HepG2 (cell line): ENCODE results near the gene PGAP3. TPM values are rescaled to one million over a fixed set of nuclear protein-coding genes. Genes with fewer than 3 reads are reported as not detected.
A peak's percentile ranks its signal among the peaks of the same experiment; 100 is the strongest.

Experiments
- CHCHD3 ChIP-seq: sonication (generic); formaldehyde crosslinking; IDR thresholded peaks from 2 replicates; pipeline ENCODE4 v1.8.0; 2022; ENCODE audit warnings: mild to moderate bottlenecking, missing genetic modification reagents, moderate library complexity
- HNRNPL ChIP-seq: fragments of 200-400 bp; formaldehyde crosslinking; IDR thresholded peaks from 2 replicates; pipeline ENCODE4 v1.6.1; 2017; ENCODE audit warnings: mild to moderate bottlenecking, low read depth, low read length
- STAG1 ChIP-seq: sonication (generic); formaldehyde crosslinking; IDR thresholded peaks from 2 replicates; pipeline ENCODE4 v1.4.0; 2020; ENCODE audit warnings: missing genetic modification reagents
- ZNF235 ChIP-seq: sonication (generic); formaldehyde crosslinking; IDR thresholded peaks from 2 replicates; pipeline ENCODE4 v1.8.1; 2023; ENCODE audit warnings: mild to moderate bottlenecking, missing genetic modification reagents, borderline replicate concordance
- ZNF589 ChIP-seq: sonication (generic); formaldehyde crosslinking; conservative IDR thresholded peaks from 2 replicates; pipeline ENCODE4 v1.8.0; 2022; ENCODE audit warnings: mild to moderate bottlenecking, moderate library complexity, missing genetic modification reagents
- polyA plus RNA-seq, 8 experiments: library from polyadenylated mRNA; depleted of rRNA in 3 of 8; stranded (reverse) in 7 of 8; unstranded in 1 of 8; fragments of >200 nt; fragmentation: Illumina TruSeq in 4 of 8; extraction: Trizol in 4 of 8; gene quantifications; 2 replicates each; pipeline versions ENCODE4 v1.2.1 to v1.2.3, GENCODE V29; 2011 to 2016; ENCODE audit warnings: low read depth in 4 of 8, missing spikeins in 1 of 8, mixed read lengths in 1 of 8; ENCODE audit not compliant: insufficient read depth in 1 of 8
- total RNA-seq, 5 experiments: library from RNA; depleted of rRNA; stranded (reverse); fragments of >200 nt; fragmentation: Illumina TruSeq; extraction: Trizol; gene quantifications; 2 replicates each; pipeline ENCODE4 v1.2.3, GENCODE V29; 2016; ENCODE audit warnings: low read depth in 1 of 5
- TF ChIP-seq, protein P1 (sequence below): sonication (generic); formaldehyde crosslinking; IDR thresholded peaks from 2 replicates; pipeline ENCODE4 v1.5.0; 2020; ENCODE audit warnings: mild to moderate bottlenecking, missing genetic modification reagents, moderate library complexity
- TF ChIP-seq, protein P2 (sequence below): sonication (generic); formaldehyde crosslinking; IDR thresholded peaks from 2 replicates; pipeline ENCODE4 v1.9.0; 2022; ENCODE audit warnings: low read depth, missing genetic modification reagents

Gene PGAP3
- total and polyA plus RNA-seq, 2 of the 13 experiments (the other 11 are each of a cell fraction or from before 2014, with no cell fraction given) = 11.9 to 14.6 TPM

DNA sequence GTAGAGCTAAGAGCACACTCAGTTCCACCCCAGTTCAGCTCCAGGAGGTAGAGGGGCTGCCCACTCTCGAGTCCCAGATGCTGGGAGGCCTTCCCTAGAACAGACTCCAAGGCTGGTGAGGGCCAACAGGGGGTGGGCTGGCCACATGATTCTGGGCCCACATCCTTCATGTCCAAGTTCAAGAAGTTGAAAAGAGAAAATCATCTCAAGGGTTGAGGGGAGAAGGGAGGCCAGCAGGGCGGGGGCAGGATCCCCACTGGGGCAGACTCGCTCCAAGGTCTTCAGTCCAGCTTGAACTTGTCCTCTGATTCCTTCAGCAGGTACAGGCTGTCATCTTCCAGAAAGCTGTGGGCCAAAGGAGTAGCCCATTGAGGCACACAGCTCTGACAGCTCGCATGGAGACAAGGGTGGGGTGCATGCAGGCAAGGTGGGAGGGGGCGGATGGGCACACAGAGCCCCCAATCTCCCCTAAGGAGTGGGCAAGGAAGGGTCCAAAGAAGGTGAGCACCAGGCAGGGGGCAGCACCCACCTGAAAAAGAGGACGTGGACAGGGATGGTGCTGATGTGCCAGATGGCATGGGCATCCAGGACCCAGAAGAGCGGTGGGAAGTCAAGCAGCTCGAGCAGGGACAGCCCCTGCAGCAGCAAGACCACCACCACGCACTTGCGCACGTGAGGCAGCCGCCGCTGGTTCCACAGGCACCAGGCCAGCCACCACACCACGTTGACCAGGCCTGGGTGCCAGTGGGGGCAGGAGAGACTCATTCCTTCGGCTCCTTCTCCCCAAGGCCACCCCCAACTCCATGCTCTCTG is 15.1 kb downstream of the PGAP3 start (continued):
- TF ChIP-seq, protein P1, sequence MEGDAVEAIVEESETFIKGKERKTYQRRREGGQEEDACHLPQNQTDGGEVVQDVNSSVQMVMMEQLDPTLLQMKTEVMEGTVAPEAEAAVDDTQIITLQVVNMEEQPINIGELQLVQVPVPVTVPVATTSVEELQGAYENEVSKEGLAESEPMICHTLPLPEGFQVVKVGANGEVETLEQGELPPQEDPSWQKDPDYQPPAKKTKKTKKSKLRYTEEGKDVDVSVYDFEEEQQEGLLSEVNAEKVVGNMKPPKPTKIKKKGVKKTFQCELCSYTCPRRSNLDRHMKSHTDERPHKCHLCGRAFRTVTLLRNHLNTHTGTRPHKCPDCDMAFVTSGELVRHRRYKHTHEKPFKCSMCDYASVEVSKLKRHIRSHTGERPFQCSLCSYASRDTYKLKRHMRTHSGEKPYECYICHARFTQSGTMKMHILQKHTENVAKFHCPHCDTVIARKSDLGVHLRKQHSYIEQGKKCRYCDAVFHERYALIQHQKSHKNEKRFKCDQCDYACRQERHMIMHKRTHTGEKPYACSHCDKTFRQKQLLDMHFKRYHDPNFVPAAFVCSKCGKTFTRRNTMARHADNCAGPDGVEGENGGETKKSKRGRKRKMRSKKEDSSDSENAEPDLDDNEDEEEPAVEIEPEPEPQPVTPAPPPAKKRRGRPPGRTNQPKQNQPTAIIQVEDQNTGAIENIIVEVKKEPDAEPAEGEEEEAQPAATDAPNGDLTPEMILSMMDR (CRISPR knock-in tag) = peak; percentile 14; the same call in 1 of the 2 replicates
- 0 out of 2 replicates have a peak, but pooled peaks have one; percentile 36 for TF ChIP-seq HNRNPL
- no peak for TF ChIP-seq STAG1 (CRISPR knock-in tag)
- TF ChIP-seq ZNF589 = 0 out of 2 replicates have a peak, but pooled peaks have one; percentile 10
- TF ChIP-seq, protein P2, sequence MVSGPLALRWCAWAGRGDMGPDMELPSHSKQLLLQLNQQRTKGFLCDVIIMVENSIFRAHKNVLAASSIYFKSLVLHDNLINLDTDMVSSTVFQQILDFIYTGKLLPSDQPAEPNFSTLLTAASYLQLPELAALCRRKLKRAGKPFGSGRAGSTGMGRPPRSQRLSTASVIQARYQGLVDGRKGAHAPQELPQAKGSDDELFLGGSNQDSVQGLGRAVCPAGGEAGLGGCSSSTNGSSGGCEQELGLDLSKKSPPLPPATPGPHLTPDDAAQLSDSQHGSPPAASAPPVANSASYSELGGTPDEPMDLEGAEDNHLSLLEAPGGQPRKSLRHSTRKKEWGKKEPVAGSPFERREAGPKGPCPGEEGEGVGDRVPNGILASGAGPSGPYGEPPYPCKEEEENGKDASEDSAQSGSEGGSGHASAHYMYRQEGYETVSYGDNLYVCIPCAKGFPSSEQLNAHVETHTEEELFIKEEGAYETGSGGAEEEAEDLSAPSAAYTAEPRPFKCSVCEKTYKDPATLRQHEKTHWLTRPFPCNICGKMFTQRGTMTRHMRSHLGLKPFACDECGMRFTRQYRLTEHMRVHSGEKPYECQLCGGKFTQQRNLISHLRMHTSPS (CRISPR knock-in tag) = 0 out of 2 replicates have a peak, but pooled peaks have one; percentile 54
- TF ChIP-seq ZNF235 (CRISPR knock-in tag) = peak; percentile 50; the same call in 1 of the 2 replicates
- TF ChIP-seq CHCHD3 (CRISPR knock-in tag) = peak; percentile 58; the same call in 1 of the 2 replicates
